H1 (cell line): ENCODE results near the gene CDC42. TPM values are rescaled to one million over a fixed set of nuclear protein-coding genes. Genes with fewer than 3 reads are reported as not detected.

Experiments
- CHD7 ChIP-seq: fragments of 300-600 bp; sonication (generic); IDR thresholded peaks from 2 replicates; pipeline ENCODE4 v1.7.1; 2012; ENCODE audit warnings: low read length, moderate library complexity, mild to moderate bottlenecking, inconsistent platforms; ENCODE audit not compliant: insufficient replicate concordance
- polyA plus RNA-seq, 7 experiments: library from polyadenylated mRNA; depleted of rRNA in 3 of 7; stranded (reverse) in 5 of 7; unstranded in 2 of 7; fragments of >200 nt in 5 of 7; fragments of 200-250 nt in 2 of 7; gene quantifications; 1 replicate in 5 of 7; 2 replicates in 1 of 7; 4 replicates in 1 of 7; pipeline versions ENCODE4 v1.2.1 to v1.2.3, GENCODE V29; 2011 to 2013; ENCODE audit warnings: missing spikeins in 2 of 7, mixed read lengths in 2 of 7
- total RNA-seq: library from RNA; stranded (reverse); fragmentation: NEBNext Ultra II Directional; extraction: Animal tissue kit (Norgen Biotek cat#: 25700); gene quantifications from 2 replicates; pipeline ENCODE4 v1.2.1, GENCODE V29; 2021

CDC42 gene
- total and polyA plus RNA-seq, 2 of the 8 experiments (the other 6 are each of a cell fraction or from before 2014, with no cell fraction given), result 110 to 179 TPM

GRCh38 chr1:22139817-22140216 is 87.3 kb downstream of the CDC42 start (continued):
- no peak for TF ChIP-seq CHD7
- TF ChIP-seq, all 59 proteins: peak for 0
